C1 segment of cervical spinal cord (tissue), 14 donors: ENCODE results near the gene KIFAP3.
"Not testable (repeated sequence)": the region's sequence is repeated elsewhere in the genome, so short reads cannot be mapped to it uniquely, and the experiment has no call there.

ENCODE experiments used
- DNase-seq, 14 donors: peaks; one replicate each; lab custom pipeline; 2025; lab: John Stamatoyannopoulos, UW

The KIFAP3 gene

GRCh38 chr1:170074250-170075157 is at the start of gene KIFAP3:
KIFAP3 (minus strand) TSS chr1:170074695; CDS start chr1:170074467, 228 bp downstream.
- peak; percentile 63 to 96 (median 92) for DNase-seq

GRCh38 chr1:170122366-170122765 is 47.9 kb upstream of the KIFAP3 start:
- no peak for DNase-seq

GRCh38 chr1:170114906-170115305 is 40.4 kb upstream of the KIFAP3 start:
- DNase-seq, result no peak

- not testable (repeated sequence) for DNase-seq
Observed at GRCh38 chr1:170113140-170113539, 38.6 kb upstream of the KIFAP3 start.

- DNase-seq, result no peak
Observed at GRCh38 chr1:170097449-170097948, 23.0 kb upstream of the KIFAP3 start.

- no peak for DNase-seq
Observed at GRCh38 chr1:170096806-170097340, 22.4 kb upstream of the KIFAP3 start.

GRCh38 chr1:170095976-170096748 is 21.7 kb upstream of the KIFAP3 start:
- DNase-seq, result no peak

- DNase-seq, result not testable (repeated sequence)
Observed at GRCh38 chr1:170094697-170095616, 20.5 kb upstream of the KIFAP3 start.

GRCh38 chr1:170086399-170087032 is 12.0 kb upstream of the KIFAP3 start:
- DNase-seq, result no peak

GRCh38 chr1:170085091-170085490 is 10.6 kb upstream of the KIFAP3 start:
- no peak for DNase-seq

- no peak for DNase-seq
Observed at GRCh38 chr1:170078610-170079189, 4.2 kb upstream of the KIFAP3 start.

- DNase-seq, result no peak
Observed at GRCh38 chr1:170077926-170078325, 3.4 kb upstream of the KIFAP3 start.

GRCh38 chr1:170076952-170077351 is 2.5 kb upstream of the KIFAP3 start:
- not testable (repeated sequence) for DNase-seq

- no peak for DNase-seq
Observed at GRCh38 chr1:170076199-170076598, 1.7 kb upstream of the KIFAP3 start.

- DNase-seq, result peak in 1 of 14 donors; percentile 2
Observed at GRCh38 chr1:170075186-170075585, 691 bp upstream of the KIFAP3 start.

- peak in 1 of 14 donors; percentile 15 for DNase-seq
Observed at GRCh38 chr1:170073893-170074249, 624 bp downstream of the KIFAP3 start.

- DNase-seq, result no peak
Observed at GRCh38 chr1:170071378-170071777, 3.1 kb downstream of the KIFAP3 start.

- DNase-seq, result no peak
Observed at GRCh38 chr1:170068923-170069322, 5.6 kb downstream of the KIFAP3 start.

- DNase-seq, result no peak
Observed at GRCh38 chr1:170067253-170067819, 7.2 kb downstream of the KIFAP3 start.

GRCh38 chr1:170064821-170065220 is 9.7 kb downstream of the KIFAP3 start:
- no peak for DNase-seq
